DMS 273 treated with DMSO at 0.1 percent for 48 hours (cell line): ENCODE results near the gene FGFR4.
A peak's percentile ranks its signal among the peaks of the same experiment; 100 is the strongest.
"Not testable (repeated sequence)": the region's sequence is repeated elsewhere in the genome, so short reads cannot be mapped to it uniquely, and the experiment has no call there.

ENCODE experiments used
- DNase-seq: peaks from one replicate; lab custom pipeline; 2025; lab: John Stamatoyannopoulos, UW

FGFR4 gene

GRCh38 chr5:177086654-177087397 is at the start of gene FGFR4:
Gene FGFR4 (plus strand): TSS chr5:177086915. CDS start chr5:177089603, 2,688 bp downstream.
- peak; percentile 16 for DNase-seq

- no peak for DNase-seq
Observed at GRCh38 chr5:177036921-177037320, 49.8 kb upstream of the FGFR4 start.

- no peak for DNase-seq
Observed at GRCh38 chr5:177040814-177041420, 45.8 kb upstream of the FGFR4 start.

GRCh38 chr5:177041936-177042335 is 44.8 kb upstream of the FGFR4 start:
- DNase-seq, result no peak

- no peak for DNase-seq
Observed at GRCh38 chr5:177043114-177043513, 43.6 kb upstream of the FGFR4 start.

GRCh38 chr5:177043958-177044357 is 42.8 kb upstream of the FGFR4 start:
- no peak for DNase-seq

GRCh38 chr5:177044641-177045040 is 42.1 kb upstream of the FGFR4 start:
- DNase-seq, result no peak

- no peak for DNase-seq
Observed at GRCh38 chr5:177045631-177046030, 41.1 kb upstream of the FGFR4 start.

GRCh38 chr5:177048531-177048930 is 38.2 kb upstream of the FGFR4 start:
- not testable (repeated sequence) for DNase-seq

- DNase-seq, result no peak
Observed at GRCh38 chr5:177049285-177049684, 37.4 kb upstream of the FGFR4 start.

GRCh38 chr5:177064500-177065277 is 22.0 kb upstream of the FGFR4 start:
- no peak for DNase-seq

- DNase-seq, result no peak
Observed at GRCh38 chr5:177065491-177065890, 21.2 kb upstream of the FGFR4 start.

- no peak for DNase-seq
Observed at GRCh38 chr5:177066224-177066623, 20.5 kb upstream of the FGFR4 start.

GRCh38 chr5:177067503-177067902 is 19.2 kb upstream of the FGFR4 start:
- DNase-seq, result no peak

GRCh38 chr5:177070536-177071191 is 16.1 kb upstream of the FGFR4 start:
- no peak for DNase-seq

- peak; percentile 72 for DNase-seq
Observed at GRCh38 chr5:177071666-177072385, 14.9 kb upstream of the FGFR4 start.

GRCh38 chr5:177077335-177077734 is 9.4 kb upstream of the FGFR4 start:
- no peak for DNase-seq

- no peak for DNase-seq
Observed at GRCh38 chr5:177079606-177080005, 7.1 kb upstream of the FGFR4 start.

GRCh38 chr5:177080265-177080664 is 6.5 kb upstream of the FGFR4 start:
- no peak for DNase-seq

GRCh38 chr5:177081859-177082258 is 4.9 kb upstream of the FGFR4 start:
- DNase-seq, result no peak

GRCh38 chr5:177083357-177083756 is 3.4 kb upstream of the FGFR4 start:
- no peak for DNase-seq

GRCh38 chr5:177084175-177084574 is 2.5 kb upstream of the FGFR4 start:
- DNase-seq, result no peak
